CD4-positive, alpha-beta memory T cell (primary cell): Measurements from ENCODE around the gene ENHO. TPM values are rescaled to one million over a fixed set of nuclear protein-coding genes. Genes with fewer than 3 reads are reported as not detected.

Experiments
- CTCF ChIA-PET: fragments of 350-600 bp; sonication (Branson Sonifier 250); formaldehyde crosslinking; loops from one replicate; lab custom pipeline; 2021; ENCODE audit warnings: inconsistent platforms; ENCODE audit not compliant: partially characterized antibody; lab: Charles Lee
- POLR2A ChIA-PET: fragments of 350-600 bp; sonication (Branson Sonifier 250); formaldehyde crosslinking; loops from one replicate; lab custom pipeline; 2021; ENCODE audit not compliant: partially characterized antibody; lab: Charles Lee
- DNase-seq, 5 donors: peaks; one replicate each; pipeline versions ENCODE4 v3.0.0 to v3.0.0-alpha.2; 2020 to 2022; ENCODE audit warnings: mixed read lengths in 1 of 5
- H3K27ac ChIP-seq: one replicate; pipeline ENCODE4 v1.7.0; 2013; ENCODE audit warnings: low read depth, low read length
- H3K27me3 ChIP-seq: 2 replicates; pipeline ENCODE4 v1.7.0; 2013; ENCODE audit warnings: mild to moderate bottlenecking, low read length, moderate library complexity; ENCODE audit not compliant: insufficient read depth
- H3K36me3 ChIP-seq: 2 replicates; pipeline ENCODE4 v1.7.0; 2013; ENCODE audit warnings: mild to moderate bottlenecking, low read length, moderate library complexity; ENCODE audit not compliant: insufficient read depth
- H3K4me1 ChIP-seq: 2 replicates; pipeline ENCODE4 v1.7.0; 2013; ENCODE audit warnings: mild to moderate bottlenecking, low read length, moderate library complexity; ENCODE audit not compliant: insufficient read depth
- H3K4me3 ChIP-seq, 2 donors: one replicate each; pipeline ENCODE4 v1.7.0; 2013; ENCODE audit warnings: low read length in 2 of 2, mild to moderate bottlenecking in 1 of 2
- H3K9me3 ChIP-seq, 2 donors: one replicate each; pipeline ENCODE4 v1.7.0; 2013; ENCODE audit warnings: low read length in 2 of 2, control low read depth in 1 of 2; ENCODE audit not compliant: control insufficient read depth in 1 of 2
- H3K27ac Mint-ChIP-seq, 7 donors: one replicate each; pipeline ENCODE4 v1.8.0; 2020 to 2021; ENCODE audit warnings: mixed read lengths in 7 of 7, mild to moderate bottlenecking in 6 of 7, inconsistent platforms in 3 of 7, moderate library complexity in 3 of 7
- H3K27me3 Mint-ChIP-seq, 2 donors: one replicate each; pipeline ENCODE4 v1.8.0; 2020 to 2021; ENCODE audit warnings: mixed read lengths in 2 of 2
- H3K36me3 Mint-ChIP-seq, 2 donors: one replicate each; pipeline ENCODE4 v1.8.0; 2020 to 2021; ENCODE audit warnings: mixed read lengths in 2 of 2, inconsistent platforms in 1 of 2, mild to moderate bottlenecking in 1 of 2
- H3K4me1 Mint-ChIP-seq, 4 donors: one replicate each; pipeline ENCODE4 v1.8.0; 2020 to 2021; ENCODE audit warnings: mixed read lengths in 4 of 4, mild to moderate bottlenecking in 1 of 4
- H3K4me3 Mint-ChIP-seq, 8 donors: one replicate each; pipeline ENCODE4 v1.8.0; 2020 to 2021; ENCODE audit warnings: mixed read lengths in 8 of 8, mild to moderate bottlenecking in 7 of 8, moderate library complexity in 6 of 8, inconsistent platforms in 3 of 8
- H3K9me3 Mint-ChIP-seq, 8 donors: one replicate each; pipeline ENCODE4 v1.8.0; 2020 to 2021; ENCODE audit warnings: mixed read lengths in 8 of 8, mild to moderate bottlenecking in 5 of 8, inconsistent platforms in 3 of 8, moderate library complexity in 1 of 8
- intact Hi-C: fragments of 100-400 bp; cut with micrococcal nuclease; formaldehyde crosslinking; loops from one replicate; pipeline ENCODE4 v1.15.1; 2023
- polyA plus RNA-seq, 2 donors: library from polyadenylated mRNA; unstranded; fragments of 300-500 nt; fragmentation: Illumina TruSeq; gene quantifications; one replicate each; pipeline ENCODE4 v1.2.3, GENCODE V29; 2021
- total RNA-seq, 2 experiments: library from RNA; stranded (reverse); gene quantifications; one replicate each; pipeline ENCODE4 v1.2.3, GENCODE V29; 2021

ENHO gene
- total and polyA plus RNA-seq, 4 experiments from 2014 or later, result 0.47 TPM; not detected in 3

GRCh38 chr9:34477541-34477940, 45.2 kb downstream of the ENHO start:
- Mint-ChIP-seq H3K4me3 (no peak overlapping the region), H3K9me3 (no peaks in the 10 kb centered on the region), H3K27ac (no peak overlapping the region), H3K36me3 (no peaks in the 10 kb centered on the region), H3K4me1 (peaks cover 0 to 2% (median 0%) of the 10 kb centered on the region in 4 donors), H3K27me3 (peaks cover 11% of the 10 kb centered on the region in 2 donors)
- no peaks in the 10 kb centered on the region for H3K36me3 ChIP-seq
- no peak overlapping the region for H3K27ac ChIP-seq
- no peak overlapping the region for H3K4me3 ChIP-seq
- intact Hi-C loops, result no loop called here
- CTCF ChIA-PET, result interaction anchor here (1.0 to 1.4 kb wide), 2 partner anchors 23 to 38 kb away, joined by 3 to 7 read pairs; no protein-coding TSS in a partner anchor
- no peaks in the 10 kb centered on the region for H3K4me1 ChIP-seq
- H3K27me3 ChIP-seq, result no peaks in the 10 kb centered on the region
- POLR2A ChIA-PET, result interaction anchor here (0.5 kb wide), 1 partner anchor 641 kb away, joined by 3 read pairs; no protein-coding TSS in a partner anchor
- H3K9me3 ChIP-seq, result no peaks in the 10 kb centered on the region
- DNase-seq, result no peak

- no peak overlapping the region for H3K4me3 Mint-ChIP-seq
- no peaks in the 10 kb centered on the region for H3K4me1 Mint-ChIP-seq
- no peaks in the 10 kb centered on the region for H3K36me3 ChIP-seq
- no peak overlapping the region for H3K27ac ChIP-seq
- no peaks in the 10 kb centered on the region for H3K9me3 Mint-ChIP-seq
- no peaks in the 10 kb centered on the region for H3K4me1 ChIP-seq
- intact Hi-C loops, result no loop called here
- no peak overlapping the region for H3K4me3 ChIP-seq
- H3K36me3 Mint-ChIP-seq, result no peaks in the 10 kb centered on the region
- DNase-seq, result no peak
- no peak overlapping the region for H3K27ac Mint-ChIP-seq
- CTCF ChIA-PET, result interaction anchor here (1.1 to 1.5 kb wide), 5 partner anchors 19 to 129 kb away, joined by 3 to 4 read pairs (median 3); no protein-coding TSS in a partner anchor
- POLR2A ChIA-PET, result no interaction called here
- H3K9me3 ChIP-seq, result no peaks in the 10 kb centered on the region
- peaks cover 9 to 11% of the 10 kb centered on the region in 2 donors for H3K27me3 Mint-ChIP-seq
- H3K27me3 ChIP-seq, result no peaks in the 10 kb centered on the region
Measured at GRCh38 chr9:34475097-34475496, 47.7 kb downstream of the ENHO start.

Other genes starting within 250 kb of the ENHO start
- gene KIF24, start 193.7 kb downstream of the ENHO start, total RNA-seq, result under 1 TPM; 0.22 to 0.32 TPM
- gene KIF24, start 193.7 kb downstream of the ENHO start, polyA plus RNA-seq, result not detected
- gene NUDT2, start 193.4 kb downstream of the ENHO start, total RNA-seq, result 10 to 100 TPM; 21.0 TPM
- 10 to 100 TPM; 26.2 to 29.3 TPM for gene NUDT2, start 193.4 kb downstream of the ENHO start, polyA plus RNA-seq
- gene MYORG, start 146.1 kb downstream of the ENHO start, total RNA-seq, result 1 to 10 TPM; 1.3 to 1.4 TPM
- gene MYORG, start 146.1 kb downstream of the ENHO start, polyA plus RNA-seq, result under 1 TPM; 0.09 to 0.55 TPM
- gene FAM219A, start 64.4 kb downstream of the ENHO start, total RNA-seq, result 10 to 100 TPM; 13.9 to 16.3 TPM
- 1 to 10 TPM in 1 of 2 donors, under 1 TPM in 1; 0.33 to 1.4 TPM for gene FAM219A, start 64.4 kb downstream of the ENHO start, polyA plus RNA-seq
- gene DNAI1, start 64.2 kb downstream of the ENHO start, total RNA-seq, result not detected
- not detected for gene DNAI1, start 64.2 kb downstream of the ENHO start, polyA plus RNA-seq
- not detected for gene CNTFR, start 66.7 kb upstream of the ENHO start, total RNA-seq
- gene CNTFR, start 66.7 kb upstream of the ENHO start, polyA plus RNA-seq, result not detected
- 10 to 100 TPM; 28.5 to 28.9 TPM for gene RPP25L, start 89.1 kb upstream of the ENHO start, total RNA-seq
- 10 to 100 TPM; 39.1 to 46.5 TPM for gene RPP25L, start 89.1 kb upstream of the ENHO start, polyA plus RNA-seq
- gene DCTN3, start 97.5 kb upstream of the ENHO start, total RNA-seq, result 10 to 100 TPM; 57.8 to 62.0 TPM
- 100 to 1,000 TPM; 112 to 144 TPM for gene DCTN3, start 97.5 kb upstream of the ENHO start, polyA plus RNA-seq
- not detected for gene ARID3C, start 106.1 kb upstream of the ENHO start, total RNA-seq
- gene ARID3C, start 106.1 kb upstream of the ENHO start, polyA plus RNA-seq, result not detected
- 10 to 100 TPM; 56.1 to 59.5 TPM for gene SIGMAR1, start 114.8 kb upstream of the ENHO start, total RNA-seq
- gene SIGMAR1, start 114.8 kb upstream of the ENHO start, polyA plus RNA-seq, result 100 to 1,000 TPM; 126 to 193 TPM
- 100 to 1,000 TPM; 251 to 261 TPM for gene GALT, start 123.7 kb upstream of the ENHO start, total RNA-seq
- 10 to 100 TPM; 81.9 to 82.9 TPM for gene GALT, start 123.7 kb upstream of the ENHO start, polyA plus RNA-seq
- 100 to 1,000 TPM; 204 to 209 TPM for gene IL11RA, start 129.2 kb upstream of the ENHO start, total RNA-seq
- 10 to 100 TPM; 13.6 to 18.4 TPM for gene IL11RA, start 129.2 kb upstream of the ENHO start, polyA plus RNA-seq
- not detected for gene CCL27, start 139.7 kb upstream of the ENHO start, total RNA-seq
- under 1 TPM in 1 of 2 donors, not detected in 1; 0.59 TPM for gene CCL27, start 139.7 kb upstream of the ENHO start, polyA plus RNA-seq
- not detected for gene CCL19, start 168.3 kb upstream of the ENHO start, total RNA-seq
- not detected for gene CCL19, start 168.3 kb upstream of the ENHO start, polyA plus RNA-seq
- not detected for gene CCL21, start 187.1 kb upstream of the ENHO start, total RNA-seq
- not detected for gene CCL21, start 187.1 kb upstream of the ENHO start, polyA plus RNA-seq